Activated CD8-positive, alpha-beta memory T cell treated with anti-CD3 and anti-CD28 coated beads for 24 hours (primary cell): ENCODE measurements around the gene RFX8.
A peak's percentile ranks its signal among the peaks of the same experiment; 100 is the strongest.
"Not testable (repeated sequence)": the region's sequence is repeated elsewhere in the genome, so short reads cannot be mapped to it uniquely, and the experiment has no call there.

ENCODE experiments used
- DNase-seq: peaks from one replicate; pipeline ENCODE4 v3.0.0-alpha.2; 2020

RFX8 gene

DNA sequence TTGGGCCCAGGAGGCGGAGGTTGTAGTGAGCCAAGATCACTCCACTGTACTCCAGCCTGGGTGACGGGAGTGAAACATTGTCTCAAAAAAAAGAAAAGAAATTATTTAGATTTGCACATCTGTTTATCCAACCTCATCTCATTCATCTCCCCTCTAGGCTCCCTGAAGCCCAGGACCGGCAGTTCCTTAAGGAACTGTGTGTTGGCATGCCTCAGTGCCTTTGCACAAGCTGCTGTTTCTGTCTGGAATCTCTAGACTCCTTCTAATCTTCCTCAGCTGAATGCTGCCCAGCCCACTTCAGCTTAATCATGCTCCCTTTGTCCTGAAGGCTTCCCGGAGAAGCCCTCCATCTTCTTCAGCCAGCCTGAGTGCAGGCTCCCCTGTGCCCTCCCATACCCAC lies 10.9 kb upstream of the RFX8 start:
- DNase-seq, result no peak

DNA sequence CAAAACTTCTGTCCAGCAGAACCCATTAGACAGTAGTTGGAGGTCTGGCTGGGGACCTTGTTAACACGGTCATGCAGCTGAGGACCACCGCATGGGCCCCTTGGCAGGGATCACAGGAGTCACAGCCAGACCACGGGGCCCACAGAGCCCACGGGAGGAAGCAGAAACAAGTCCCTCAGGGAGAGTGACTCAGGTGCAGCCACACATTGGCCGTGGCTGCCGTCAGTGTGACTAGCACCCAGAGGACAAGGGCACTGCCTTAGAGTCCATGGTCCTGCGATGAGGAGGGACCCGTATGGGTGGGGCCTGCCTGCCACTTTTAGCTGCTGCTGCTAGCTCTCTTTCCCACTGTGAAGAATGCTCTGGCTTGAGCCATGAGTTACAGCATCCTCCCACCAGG lies 5.9 kb upstream of the RFX8 start:
- DNase-seq, result no peak

DNA sequence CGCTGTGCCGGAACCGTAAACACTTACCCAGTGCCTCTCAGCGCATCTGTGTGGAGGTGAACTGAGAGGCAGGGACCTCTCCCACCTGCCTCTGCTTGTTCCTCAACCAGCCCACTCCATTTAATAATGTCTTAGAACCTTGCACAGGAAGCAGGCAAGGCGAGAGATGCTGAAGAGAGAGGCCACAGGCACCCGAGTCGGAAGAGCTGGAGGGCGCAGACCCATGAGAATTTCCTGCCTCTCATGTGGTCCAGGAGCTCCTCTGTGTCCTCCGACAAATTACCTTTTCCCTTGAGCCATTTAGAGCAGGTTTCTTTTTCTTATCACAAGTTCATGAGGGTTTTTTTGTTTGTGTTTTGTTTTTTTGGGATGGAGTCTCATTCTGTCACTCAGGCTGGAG lies 4.9 kb upstream of the RFX8 start:
- no peak for DNase-seq

DNA sequence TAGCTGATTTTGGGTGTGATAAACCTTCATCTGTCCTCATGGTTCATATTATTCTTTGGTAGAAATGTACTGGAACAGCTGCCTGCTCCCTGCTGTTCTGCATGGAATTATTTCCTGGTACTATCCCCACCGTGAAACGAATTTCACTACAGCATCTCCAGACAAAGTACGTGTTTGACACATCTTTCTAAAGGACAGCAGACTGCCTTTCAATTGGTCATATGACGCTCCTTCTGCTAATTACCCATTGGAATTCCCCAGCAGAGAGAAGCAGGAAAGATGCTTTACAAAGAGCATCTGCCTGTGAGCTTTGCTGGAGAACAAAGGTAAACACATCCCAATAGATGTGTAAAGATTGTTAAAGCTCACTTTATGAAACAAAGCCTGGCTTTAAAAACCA lies 4.4 kb upstream of the RFX8 start:
- DNase-seq, result no peak

DNA sequence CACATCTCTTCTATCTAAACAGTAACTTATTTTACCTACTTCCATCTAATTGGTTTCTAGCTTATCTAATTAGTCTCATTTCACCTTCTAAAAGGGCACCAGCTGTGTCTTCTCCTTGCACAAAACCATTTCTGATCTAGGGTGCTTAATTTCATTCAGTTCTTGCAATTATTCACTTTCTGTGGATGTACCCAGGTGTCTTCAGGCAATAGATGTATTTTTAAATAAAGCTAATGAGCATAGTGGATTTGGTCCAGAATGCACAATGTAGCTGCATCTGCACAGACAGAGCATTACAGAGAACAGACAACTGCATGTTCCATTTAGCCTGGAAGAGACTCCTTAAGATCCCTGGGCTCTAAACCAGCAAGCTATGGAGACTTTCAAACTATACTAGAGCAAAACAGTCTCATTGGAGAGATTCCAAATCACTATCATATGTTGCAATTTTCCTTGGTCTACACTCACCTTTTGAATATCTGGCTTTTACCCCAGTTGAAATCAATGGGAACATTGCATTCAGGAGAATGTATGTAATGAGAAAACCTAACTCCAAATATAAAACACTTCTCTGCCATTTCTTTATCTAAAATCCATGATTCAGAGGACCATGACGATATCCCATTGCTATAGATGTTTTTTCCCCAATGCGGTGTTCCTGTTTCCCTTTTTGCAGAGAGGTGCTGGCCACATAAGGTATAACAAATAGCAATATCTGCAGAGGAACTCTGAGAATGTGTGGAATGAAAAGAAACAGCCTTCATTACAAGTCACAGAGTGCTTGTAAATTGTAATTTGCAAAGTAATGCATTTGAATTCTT lies 3.5 kb upstream of the RFX8 start:
- no peak for DNase-seq

DNA sequence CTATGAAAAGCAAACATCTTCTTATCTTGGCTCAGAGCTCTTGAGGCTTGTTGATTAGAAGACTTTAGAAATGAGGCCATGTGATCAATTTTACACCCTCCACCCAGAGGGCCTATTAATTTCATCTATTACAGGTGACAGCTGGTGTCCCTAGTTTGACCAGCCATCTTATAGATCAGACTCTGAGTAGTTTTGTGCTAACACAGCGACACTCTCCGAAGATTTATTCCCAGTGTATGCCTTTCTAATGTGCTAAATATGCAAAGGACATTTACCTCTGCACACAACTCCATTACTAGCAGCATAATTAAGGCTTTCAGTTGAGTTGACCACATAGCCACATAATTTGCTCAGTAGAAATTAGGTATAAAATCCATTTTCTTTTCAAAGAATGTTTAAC lies 2.6 kb upstream of the RFX8 start:
- no peak for DNase-seq

DNA sequence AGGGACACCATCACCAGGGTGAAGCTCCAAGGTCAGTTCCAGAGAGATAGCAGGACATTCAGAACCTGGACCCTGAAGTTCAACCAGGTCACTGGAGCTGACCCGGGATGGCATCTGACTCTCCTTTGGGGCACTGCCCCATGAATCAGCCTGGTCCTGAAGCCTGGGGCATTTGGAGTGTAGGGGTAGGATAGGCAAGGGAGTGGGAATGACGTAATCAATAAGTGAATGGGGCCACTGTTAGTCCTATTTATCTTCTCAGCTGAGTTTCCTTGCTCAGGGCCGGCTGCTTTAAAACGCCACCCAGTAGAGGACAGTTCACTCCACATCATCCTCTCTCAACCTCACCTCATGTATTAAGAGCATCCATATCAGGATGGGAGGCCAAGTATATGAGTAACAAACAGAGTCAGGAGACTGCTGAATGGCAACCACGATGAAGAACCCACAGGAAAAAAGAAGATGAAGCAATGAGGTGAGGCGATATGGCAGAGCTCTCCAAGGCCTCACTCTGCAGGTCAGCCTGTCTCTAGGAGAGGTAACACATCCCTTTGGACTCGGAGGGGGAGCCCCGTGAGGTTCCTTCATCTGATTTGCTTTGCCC lies 1.8 kb upstream of the RFX8 start:
- no peak for DNase-seq

DNA sequence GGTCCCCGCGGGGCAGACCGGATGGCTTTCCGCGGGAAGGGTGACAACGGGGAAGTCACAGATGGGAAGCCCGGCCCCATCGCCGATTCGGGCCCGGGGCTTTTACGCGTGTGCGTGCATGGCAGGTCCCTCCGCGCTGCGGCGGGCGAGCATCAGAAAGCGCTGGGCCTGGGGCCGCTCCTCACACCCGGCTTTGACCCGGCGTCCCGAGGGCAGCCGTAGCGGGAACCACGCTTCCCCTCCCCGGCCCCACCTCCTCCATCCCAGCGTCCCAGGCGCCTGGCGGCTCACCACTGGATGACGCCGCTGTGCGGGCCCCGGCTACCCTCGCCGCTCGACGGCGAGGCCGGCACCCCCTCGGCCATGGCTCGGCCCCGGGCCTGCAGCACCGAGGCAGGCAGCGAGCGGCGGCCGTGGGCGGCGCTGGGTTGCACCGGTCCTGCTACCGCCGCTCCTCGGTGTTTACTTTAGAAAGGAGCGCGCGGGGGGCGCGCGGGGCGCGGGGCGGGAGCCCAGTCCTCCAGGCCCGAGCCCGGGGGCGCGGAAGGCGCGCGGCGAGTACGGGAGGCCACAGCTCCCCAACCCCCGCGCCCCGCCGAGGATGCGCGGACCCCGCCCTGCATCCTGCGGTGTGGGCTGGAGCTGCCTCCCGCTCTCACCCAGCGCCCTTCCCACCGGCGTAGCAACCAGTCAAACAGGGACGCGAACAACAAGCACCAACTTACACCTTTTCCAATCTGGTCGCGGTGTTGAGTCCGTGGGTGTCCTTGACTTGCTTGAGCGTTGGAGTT lies 806 bp downstream of the RFX8 start:
- peak; percentile 71 for DNase-seq

DNA sequence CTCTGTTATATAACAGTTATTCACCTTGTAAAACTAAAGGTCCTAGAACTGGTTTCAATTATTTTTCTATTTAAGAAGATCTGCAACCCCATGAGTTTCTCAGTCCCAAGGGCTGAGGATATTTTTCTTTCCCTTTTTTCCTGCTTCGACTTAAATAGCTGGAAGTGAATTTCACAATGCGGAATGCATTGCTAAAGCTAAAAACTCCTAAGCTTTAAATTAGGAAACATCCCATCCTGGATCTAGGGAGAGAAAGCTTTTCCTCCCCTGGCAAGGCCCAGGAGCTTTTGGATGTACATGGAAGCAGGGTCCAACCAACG lies 1.4 kb downstream of the RFX8 start:
- DNase-seq, result no peak

DNA sequence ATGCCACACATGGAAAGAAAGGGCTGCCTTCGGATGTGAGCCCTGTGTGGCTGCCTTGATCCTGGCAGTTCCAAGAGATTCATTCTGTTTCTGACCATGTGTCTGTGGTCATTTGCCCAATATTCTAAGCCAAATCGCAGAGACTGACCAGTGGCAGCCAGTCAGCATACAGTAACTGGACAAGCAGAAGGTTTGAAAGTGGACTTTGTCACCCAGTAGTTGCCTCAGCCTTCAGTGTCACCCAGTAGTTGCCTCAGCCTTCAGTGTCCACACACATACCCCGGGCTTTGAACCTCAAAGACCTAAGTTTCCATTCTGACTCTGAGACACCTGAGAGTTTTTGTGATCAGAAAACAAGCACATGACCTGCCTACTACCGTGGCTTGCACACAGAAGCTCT lies 5.0 kb downstream of the RFX8 start:
- no peak for DNase-seq

DNA sequence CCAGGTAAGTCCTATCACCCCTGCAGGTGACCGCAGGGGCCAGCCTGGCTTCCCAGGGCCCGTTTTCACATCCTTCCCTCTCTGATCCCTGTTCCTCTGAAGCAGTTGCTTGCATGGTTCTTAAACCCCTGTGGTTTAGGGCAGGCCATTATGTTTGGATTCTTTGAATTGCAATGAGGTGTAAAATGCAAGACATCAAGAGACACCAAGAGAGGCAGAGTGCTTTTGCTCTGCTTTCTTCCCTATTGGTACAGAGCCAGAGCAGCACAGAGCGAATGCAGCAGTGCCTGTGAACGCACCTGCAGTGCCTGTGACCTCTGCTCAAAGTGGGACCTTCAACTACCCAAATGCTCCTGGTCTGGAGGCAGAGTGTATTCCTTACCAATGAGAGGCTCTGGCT lies 7.6 kb downstream of the RFX8 start:
- no peak for DNase-seq

DNA sequence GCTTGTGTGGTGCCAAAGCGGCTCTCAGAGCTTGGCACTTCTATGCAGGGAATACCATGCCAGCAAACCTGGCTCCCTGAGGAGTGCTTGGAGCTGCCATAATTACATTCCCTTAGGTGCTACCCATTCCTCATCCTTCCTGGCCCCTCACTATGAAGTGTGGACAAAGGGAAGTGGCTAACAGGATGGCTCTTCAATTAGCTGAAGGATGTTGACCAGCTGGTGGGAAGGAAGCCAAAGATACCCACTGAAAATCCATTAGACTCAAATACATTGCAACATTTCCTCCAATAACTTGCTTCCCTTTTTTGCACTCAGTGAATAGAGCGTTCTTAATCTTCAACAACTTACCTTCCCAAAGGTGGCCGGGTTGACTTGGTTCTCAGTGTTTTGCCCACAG lies 8.5 kb downstream of the RFX8 start:
- no peak for DNase-seq

DNA sequence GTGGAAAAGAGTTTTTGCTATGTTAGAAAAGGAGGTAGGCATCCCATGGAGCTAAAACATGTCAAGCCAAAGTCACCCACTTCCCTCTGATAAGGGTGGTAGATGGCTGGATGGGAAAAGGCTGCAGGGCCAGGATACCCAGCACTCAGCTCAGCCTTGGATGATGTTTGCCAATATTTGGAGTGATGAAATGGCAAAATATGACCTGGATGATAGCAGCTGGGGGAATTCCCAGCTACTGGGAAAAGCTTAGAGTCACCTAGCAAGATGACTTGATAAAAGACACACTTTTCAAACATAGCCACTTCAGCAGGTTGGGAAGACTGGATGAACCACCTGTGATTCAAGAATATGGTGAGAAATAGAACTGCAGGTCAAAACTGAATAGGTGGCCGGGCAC lies 10.1 kb downstream of the RFX8 start:
- DNase-seq, result no peak

DNA sequence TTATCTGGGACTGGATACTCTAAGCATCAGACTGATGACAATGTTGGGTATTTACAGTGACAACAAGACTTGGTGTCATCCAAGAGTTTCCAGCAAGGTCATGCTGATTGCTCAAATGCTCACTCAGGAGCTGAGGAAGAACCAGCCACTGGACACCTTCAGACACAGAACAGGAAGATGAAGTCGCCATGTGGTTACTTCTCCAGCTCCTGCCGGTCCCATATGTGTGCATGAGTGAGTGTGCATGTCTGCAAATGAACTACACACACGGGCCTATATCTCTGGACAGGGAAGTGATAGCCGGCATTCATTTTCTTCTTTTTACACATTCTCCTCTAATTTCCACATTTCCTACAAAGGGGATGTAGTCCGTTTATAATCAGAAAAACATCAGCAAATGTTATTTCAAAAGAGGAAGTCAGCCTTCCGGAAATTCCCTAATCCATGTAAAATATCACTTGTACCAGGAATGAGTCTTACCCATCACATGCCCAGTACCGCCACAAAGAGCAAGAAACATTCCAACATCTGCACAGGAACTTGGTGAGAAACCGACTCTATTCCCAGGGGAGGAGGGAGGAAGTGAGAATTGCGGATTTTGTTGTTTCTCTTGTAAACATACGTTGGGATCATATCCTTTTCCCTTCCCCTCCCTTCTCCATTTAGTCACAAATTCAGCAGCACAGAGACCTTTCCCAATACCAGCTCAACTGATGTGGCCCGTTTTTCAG lies 10.8 kb downstream of the RFX8 start:
- no peak for DNase-seq

DNA sequence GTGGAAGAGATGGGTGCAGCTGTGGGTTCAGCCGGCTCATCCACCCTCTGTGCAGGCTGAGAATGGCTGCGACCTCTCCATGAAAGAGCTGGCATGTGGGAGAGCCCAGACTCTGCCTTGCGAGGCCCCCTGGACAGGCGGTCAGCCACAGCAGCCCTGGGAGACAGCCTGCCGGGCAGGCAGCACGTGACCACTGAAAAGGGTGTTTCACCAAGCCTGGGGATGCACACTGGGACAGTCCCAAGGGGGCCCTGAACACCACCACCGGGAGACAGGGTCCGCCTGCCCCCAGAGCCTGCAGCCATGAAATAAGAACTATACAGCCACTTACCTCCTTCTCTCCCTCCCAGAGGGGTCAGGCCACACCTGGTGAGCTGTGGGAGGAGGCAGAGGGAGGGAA lies 11.5 kb downstream of the RFX8 start:
- DNase-seq, result no peak

DNA sequence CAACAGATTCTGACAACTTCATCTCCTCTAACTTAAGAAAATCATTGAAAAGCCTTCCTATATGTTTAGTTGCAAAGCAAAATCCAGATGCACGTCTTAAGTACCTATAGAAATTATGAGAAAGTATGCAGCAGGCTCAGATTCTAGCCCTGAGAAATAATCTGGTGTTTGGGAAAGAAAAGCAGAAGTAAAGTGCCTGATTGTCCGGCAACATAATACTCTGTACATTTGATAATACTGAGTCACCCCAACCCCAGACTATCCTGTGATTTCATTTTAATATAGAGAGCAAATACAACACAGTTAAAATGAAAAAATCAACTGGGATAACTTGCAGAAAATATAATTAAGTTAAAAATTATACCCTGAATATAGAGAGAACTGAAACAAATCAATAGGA lies 13.5 kb downstream of the RFX8 start:
- DNase-seq, result no peak

DNA sequence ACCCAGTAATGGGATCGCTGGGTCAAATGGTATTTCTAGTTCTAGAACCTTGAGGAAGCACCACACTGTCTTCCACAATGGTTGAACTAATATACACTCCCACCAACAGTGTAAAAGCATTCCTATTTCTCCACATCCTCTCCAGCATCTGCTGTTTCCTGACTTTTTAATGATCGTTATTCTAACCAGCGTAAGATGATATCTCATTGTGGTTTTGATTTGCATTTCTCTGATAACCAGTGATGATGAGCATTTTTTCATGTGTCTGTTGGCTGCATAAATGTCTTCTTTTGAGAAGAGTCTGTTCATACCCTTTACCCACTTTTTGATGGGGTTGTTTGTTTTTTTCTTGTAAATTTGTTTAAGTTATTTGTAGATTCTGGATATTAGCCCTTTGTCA lies 20.5 kb downstream of the RFX8 start:
- DNase-seq, result not testable (repeated sequence)

DNA sequence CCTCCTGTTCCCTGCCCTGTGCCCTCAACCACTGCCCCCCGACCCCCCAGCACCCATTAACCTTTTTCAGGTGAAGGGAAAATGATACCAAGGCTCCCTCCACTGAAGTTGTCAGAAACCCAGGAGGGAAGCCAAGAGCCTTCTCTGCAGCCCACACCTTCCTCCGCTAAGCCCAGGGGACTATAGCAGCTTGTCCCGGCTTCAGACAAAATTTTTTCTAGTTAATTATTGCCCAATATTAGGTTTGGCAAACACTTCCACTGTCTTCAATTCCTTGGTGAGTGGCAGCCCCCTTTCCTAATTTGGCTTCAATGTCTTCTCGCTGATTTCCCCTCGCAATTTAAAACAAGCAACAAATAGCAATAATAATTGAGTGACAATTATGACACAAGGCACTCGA lies 23.9 kb downstream of the RFX8 start:
- no peak for DNase-seq

DNA sequence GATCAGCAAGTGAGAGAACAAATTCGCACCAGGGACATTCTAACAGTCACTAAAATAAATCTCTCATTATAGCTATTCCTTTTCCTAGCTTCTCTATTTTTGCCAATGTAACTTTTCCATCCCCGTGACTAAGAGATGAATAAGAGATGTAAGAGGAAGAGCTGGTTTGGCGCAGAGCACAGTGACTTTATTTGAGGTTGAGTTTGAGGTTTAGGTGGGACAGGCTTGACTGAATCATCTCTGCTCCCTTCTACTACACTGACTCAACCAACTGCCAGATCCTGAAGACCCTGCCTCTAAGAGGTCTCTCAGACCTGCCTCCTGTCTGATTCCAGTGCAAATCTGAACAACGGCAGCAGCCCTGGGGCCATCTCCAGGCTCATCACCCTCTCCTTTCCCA lies 28.0 kb downstream of the RFX8 start:
- DNase-seq, result no peak

DNA sequence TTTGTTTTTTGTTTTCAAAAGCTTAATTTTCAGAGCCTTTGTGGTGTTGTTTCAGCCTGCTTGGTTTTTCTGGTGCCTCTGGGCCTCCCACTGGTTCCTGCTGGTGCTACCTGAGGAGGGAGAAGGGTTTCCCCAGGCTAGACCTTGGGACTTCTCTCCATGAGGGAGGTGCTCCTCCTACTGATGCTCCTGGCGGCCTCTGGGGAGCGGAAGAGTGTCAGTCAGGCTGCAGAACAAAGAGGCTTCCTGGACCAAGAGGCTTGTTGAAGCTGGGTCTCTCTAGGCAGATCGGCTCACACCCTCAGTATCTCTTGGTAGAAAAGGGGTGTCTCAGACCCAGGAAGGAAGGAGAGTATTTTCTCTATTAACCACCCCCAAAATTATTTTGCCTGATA lies 32.2 kb downstream of the RFX8 start:
- no peak for DNase-seq

DNA sequence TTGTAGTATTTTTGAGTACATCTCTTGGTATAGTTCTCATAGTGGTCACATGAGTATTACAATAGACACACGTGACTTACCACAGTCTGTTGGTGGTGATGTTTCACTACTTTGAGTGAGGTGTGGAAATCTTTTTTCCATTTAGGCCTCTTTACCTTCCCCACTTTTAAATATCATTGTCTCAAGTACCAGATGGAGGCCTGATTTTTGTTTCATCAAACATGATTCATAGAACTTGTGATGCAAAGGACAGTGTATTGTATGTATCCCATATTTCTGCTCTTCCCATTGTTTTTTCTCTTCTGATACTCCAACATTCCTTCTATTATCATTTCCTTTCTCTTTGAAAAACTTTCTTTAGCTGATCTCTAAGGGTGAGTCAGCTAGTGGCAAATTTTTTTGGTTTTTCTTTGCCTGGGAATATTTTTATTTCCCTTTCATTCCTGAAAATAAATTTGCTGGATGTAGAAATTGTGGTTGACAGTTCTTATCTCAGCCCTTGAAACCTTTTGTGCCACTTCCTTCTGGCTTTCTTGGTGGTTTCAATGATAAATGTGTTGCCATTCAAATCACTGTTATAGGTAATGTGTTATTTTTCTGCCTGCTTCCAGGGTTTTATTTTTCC lies 32.8 kb downstream of the RFX8 start:
- no peak for DNase-seq

DNA sequence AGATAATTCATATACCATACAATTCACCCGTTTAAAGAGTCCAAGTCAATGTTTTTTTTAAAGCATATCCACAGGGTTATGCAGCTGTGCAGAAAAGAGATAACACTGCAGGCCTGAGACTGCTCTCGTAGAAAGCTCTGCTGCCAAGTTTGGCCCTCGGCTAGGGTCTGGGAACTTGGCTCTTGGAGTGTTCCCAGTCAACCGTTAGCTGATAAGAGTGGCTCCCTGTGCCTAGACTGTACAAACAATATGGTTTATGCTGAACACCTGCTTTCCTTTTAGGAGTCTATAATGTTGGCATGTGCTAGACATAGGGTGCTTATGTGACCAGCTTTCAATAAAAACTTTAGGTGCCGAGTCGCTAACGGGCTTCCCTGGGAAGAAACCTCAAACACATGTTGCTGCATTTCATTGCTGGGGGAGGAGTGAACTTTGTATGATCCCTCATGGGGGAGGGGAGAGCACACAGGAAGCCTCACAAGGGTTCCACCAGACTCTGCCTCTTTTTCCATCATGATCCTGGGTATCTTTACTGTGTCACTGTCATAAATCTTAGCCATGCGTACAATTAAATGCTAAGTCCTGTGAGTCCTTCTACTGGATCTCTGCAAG lies 34.7 kb downstream of the RFX8 start:
- DNase-seq, result no peak

DNA sequence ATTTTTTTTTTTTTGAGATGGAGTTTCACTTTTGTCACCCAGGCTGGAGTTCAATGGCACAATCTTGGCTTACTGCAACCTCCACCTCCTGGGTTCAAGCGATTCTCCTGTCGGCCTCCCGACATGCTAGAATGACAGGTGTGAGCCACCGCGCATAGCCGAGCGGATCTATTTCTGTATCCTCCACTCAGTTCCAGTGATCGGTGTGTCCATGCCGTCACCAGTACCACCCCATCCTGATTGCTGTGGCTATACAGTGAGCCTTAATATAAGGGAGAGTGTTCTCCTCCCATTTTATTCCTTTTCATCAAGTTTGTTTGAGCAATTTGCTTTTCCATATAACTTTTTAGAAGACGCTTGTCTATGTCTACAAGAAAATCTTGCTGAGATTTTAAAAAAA lies 35.2 kb downstream of the RFX8 start:
- DNase-seq, result no peak
